ENCODE results near the gene OR2D2. TPM values are rescaled to one million over a fixed set of nuclear protein-coding genes. Genes with fewer than 3 reads are reported as not detected.

The OR2D2 gene
- polyA plus RNA-seq, 2 of the 4 experiments (the other 2 are of a cell fraction), result not detected

- TF ChIP-seq CBX8 (IDR thresholded peaks at IDR 0.05), result no peak
- no peak for TF ChIP-seq JUN (IDR thresholded peaks at IDR 0.05)
- TF ChIP-seq, protein P1, sequence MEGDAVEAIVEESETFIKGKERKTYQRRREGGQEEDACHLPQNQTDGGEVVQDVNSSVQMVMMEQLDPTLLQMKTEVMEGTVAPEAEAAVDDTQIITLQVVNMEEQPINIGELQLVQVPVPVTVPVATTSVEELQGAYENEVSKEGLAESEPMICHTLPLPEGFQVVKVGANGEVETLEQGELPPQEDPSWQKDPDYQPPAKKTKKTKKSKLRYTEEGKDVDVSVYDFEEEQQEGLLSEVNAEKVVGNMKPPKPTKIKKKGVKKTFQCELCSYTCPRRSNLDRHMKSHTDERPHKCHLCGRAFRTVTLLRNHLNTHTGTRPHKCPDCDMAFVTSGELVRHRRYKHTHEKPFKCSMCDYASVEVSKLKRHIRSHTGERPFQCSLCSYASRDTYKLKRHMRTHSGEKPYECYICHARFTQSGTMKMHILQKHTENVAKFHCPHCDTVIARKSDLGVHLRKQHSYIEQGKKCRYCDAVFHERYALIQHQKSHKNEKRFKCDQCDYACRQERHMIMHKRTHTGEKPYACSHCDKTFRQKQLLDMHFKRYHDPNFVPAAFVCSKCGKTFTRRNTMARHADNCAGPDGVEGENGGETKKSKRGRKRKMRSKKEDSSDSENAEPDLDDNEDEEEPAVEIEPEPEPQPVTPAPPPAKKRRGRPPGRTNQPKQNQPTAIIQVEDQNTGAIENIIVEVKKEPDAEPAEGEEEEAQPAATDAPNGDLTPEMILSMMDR (IDR thresholded peaks at IDR 0.05), result no peak
- no peak for TF ChIP-seq SREBF2 (IDR thresholded peaks at IDR 0.05)
- no peak for TF ChIP-seq KDM1A (IDR thresholded peaks at IDR 0.05; ENCODE audit: low read depth)
- TF ChIP-seq CHD4 (IDR thresholded peaks at IDR 0.05; ENCODE audit: borderline replicate concordance), result no peak
- TF ChIP-seq ZSCAN20 (CRISPR knock-in tag; IDR thresholded peaks at IDR 0.05), result no peak
- Histone ChIP-seq H3K27ac (no peak within 1 kb of the TSS), H3K9me3 (no peaks in the 10 kb centered on the region), H3K4me3 (no peak within 1 kb of the TSS), H3K4me2 (no peak within 1 kb of the TSS), H3K4me1 (no peaks in the 10 kb centered on the region)
- CTCF ChIA-PET, result interaction anchor here (0.9 to 1.9 kb wide), 4 partner anchors 14 to 158 kb away, joined by 3 to 7 read pairs (median 4); no protein-coding TSS in a partner anchor
- peak in 1 of 2 experiments; percentile 34; a peak in 1 of 6 replicates for ATAC-seq
- FAIRE-seq, result no peak
- POLR2A ChIA-PET, result no interaction called here
- DNase-seq (ENCODE audit: low read depth in 1 of 2, low spot score in 1 of 2), result no peak
- WGBS (ENCODE audit: missing lambda C conversion rate), result 0% methylated on average over 1 of the region's 1 CpG
Observed at GRCh38 chr11:6862961-6863360, 29.3 kb downstream of the OR2D2 start, which contains the start of gene OR10A2. OR10A2 (plus strand) TSS chr11:6863057; CDS start chr11:6869755, 6,698 bp downstream.

- ATAC-seq, result no peak
Observed at GRCh38 chr11:6856871-6857270, 35.4 kb downstream of the OR2D2 start.

DNA sequence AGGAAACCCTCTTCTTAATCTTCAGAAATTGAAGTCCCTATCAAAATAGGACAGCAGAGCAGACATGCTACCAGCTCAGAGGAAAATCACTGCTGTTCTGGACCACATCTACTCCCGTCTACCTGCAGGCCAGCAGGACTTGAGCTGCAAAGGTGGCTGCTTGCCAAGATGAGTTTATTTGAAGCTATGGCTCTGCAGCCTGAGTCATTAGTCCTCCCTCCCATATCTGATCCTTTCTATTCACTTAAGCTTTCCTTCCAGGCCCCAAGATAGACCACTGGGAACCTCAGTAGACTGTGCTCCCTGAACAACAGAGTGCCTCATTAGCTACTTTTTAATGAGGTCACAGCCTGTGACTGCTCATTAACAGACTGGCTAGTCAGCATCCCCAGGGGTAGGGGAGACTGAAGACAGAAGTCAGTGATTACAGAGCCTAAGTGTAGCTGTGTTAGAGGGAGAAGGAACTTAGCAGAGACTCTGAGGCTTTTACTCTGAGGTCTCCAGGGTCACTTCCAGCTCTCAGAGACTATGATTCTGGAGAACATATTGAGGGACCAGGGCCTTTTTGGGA lies 36.2 kb downstream of the OR2D2 start:
- DNase-seq (ENCODE audit: low read depth in 1 of 2, low spot score in 1 of 2) (peak in 1 of 2 experiments; percentile 3), FAIRE-seq (no peak), ATAC-seq (peak; percentile 36 to 47; a peak in 1 of 6 replicates)
- Histone ChIP-seq H3K27ac (no peak overlapping the region), H3K4me3 (no peak overlapping the region), H3K4me1 (no peaks in the 10 kb centered on the region), H3K4me2 (no peak overlapping the region), H3K9me3 (no peaks in the 10 kb centered on the region)
- POLR2A ChIA-PET, result no interaction called here
- TF ChIP-seq, protein P2, sequence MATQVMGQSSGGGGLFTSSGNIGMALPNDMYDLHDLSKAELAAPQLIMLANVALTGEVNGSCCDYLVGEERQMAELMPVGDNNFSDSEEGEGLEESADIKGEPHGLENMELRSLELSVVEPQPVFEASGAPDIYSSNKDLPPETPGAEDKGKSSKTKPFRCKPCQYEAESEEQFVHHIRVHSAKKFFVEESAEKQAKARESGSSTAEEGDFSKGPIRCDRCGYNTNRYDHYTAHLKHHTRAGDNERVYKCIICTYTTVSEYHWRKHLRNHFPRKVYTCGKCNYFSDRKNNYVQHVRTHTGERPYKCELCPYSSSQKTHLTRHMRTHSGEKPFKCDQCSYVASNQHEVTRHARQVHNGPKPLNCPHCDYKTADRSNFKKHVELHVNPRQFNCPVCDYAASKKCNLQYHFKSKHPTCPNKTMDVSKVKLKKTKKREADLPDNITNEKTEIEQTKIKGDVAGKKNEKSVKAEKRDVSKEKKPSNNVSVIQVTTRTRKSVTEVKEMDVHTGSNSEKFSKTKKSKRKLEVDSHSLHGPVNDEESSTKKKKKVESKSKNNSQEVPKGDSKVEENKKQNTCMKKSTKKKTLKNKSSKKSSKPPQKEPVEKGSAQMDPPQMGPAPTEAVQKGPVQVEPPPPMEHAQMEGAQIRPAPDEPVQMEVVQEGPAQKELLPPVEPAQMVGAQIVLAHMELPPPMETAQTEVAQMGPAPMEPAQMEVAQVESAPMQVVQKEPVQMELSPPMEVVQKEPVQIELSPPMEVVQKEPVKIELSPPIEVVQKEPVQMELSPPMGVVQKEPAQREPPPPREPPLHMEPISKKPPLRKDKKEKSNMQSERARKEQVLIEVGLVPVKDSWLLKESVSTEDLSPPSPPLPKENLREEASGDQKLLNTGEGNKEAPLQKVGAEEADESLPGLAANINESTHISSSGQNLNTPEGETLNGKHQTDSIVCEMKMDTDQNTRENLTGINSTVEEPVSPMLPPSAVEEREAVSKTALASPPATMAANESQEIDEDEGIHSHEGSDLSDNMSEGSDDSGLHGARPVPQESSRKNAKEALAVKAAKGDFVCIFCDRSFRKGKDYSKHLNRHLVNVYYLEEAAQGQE (IDR thresholded peaks at IDR 0.05), result no peak
- TF ChIP-seq KDM1A (IDR thresholded peaks at IDR 0.05; ENCODE audit: low read depth), result no peak
- CTCF ChIA-PET, result no interaction called here
- WGBS (ENCODE audit: missing lambda C conversion rate), result 36% methylated on average over 1 of the region's 1 CpG

More at GRCh38 chr11:6856871-6857270, 35.4 kb downstream of the OR2D2 start:
- 1% methylated on average over 3 of the region's 3 CpGs for WGBS (ENCODE audit: missing lambda C conversion rate)
- no peak overlapping the region for H3K4me3 ChIP-seq
- FAIRE-seq, result no peak
- no peaks in the 10 kb centered on the region for H3K4me1 ChIP-seq
- no peak overlapping the region for H3K4me2 ChIP-seq
- no peak for DNase-seq (ENCODE audit: low read depth in 1 of 2, low spot score in 1 of 2)
- ChIA-PET POLR2A (no interaction called here), CTCF (no interaction called here)
- no peaks in the 10 kb centered on the region for H3K9me3 ChIP-seq
- H3K27ac ChIP-seq, result no peak overlapping the region
- no peak for TF ChIP-seq NPAS2 (CRISPR knock-in tag; IDR thresholded peaks at IDR 0.05; ENCODE audit: borderline replicate concordance)
- no peak for TF ChIP-seq EHF (CRISPR knock-in tag; IDR thresholded peaks at IDR 0.05)
- TF ChIP-seq NFE2L2 (conservative IDR thresholded peaks at IDR 0.05; ENCODE audit: low read length), result no peak
- no peak for TF ChIP-seq BHLHE40 (IDR thresholded peaks at IDR 0.05; ENCODE audit: low read depth, low read length)
- TF ChIP-seq, protein P2 (IDR thresholded peaks at IDR 0.05), result no peak
